Measurements from ENCODE around the gene KARS1.
"Not testable (repeated sequence)": the region's sequence is repeated elsewhere in the genome, so short reads cannot be mapped to it uniquely, and the experiment has no call there.

The KARS1 gene

DNA sequence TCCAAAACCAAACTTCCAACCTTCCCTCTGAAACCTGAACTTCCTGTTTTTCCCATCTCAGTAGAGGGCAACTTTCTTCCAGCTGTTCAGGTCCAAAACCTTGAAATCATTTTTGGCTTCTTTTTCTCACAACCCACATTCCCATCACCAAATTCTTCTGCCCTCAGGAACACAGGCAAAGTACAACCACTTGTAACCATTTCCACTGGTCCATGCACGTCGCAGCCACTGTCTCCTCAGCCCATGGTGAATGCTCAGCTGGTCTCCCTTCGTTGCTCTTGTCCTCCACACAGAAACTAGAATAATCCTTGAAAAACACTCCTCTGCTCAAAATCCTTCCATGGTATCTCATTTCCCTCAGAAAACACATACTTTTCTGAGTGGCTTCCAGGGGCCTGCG is 20.7 kb downstream of the KARS1 start:
- no peak for DNase-seq (ENCODE audit: low read depth in 3 of 3, low spot score in 1 of 3)

DNA sequence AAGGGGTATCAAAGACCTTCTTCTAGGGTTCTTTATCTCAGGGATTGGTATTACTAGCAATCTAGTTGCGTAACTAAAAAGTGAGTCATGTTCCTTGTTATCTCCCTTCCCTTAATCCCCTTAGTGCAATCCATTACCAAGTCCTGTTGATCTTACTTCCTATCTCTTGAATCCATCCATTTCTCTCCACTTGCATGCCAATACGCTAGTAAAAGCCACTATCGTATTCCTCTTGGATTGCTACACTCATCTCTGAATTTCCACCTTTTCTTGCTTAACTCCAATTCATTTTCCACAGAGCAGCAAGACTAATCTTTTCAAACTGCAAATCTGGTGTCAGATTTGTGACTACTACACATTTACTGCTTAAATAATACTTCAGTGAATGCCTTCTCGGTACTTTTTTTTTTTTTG is 22.5 kb downstream of the KARS1 start:
- no peak for DNase-seq (ENCODE audit: low read depth in 3 of 3, low spot score in 1 of 3)

DNA sequence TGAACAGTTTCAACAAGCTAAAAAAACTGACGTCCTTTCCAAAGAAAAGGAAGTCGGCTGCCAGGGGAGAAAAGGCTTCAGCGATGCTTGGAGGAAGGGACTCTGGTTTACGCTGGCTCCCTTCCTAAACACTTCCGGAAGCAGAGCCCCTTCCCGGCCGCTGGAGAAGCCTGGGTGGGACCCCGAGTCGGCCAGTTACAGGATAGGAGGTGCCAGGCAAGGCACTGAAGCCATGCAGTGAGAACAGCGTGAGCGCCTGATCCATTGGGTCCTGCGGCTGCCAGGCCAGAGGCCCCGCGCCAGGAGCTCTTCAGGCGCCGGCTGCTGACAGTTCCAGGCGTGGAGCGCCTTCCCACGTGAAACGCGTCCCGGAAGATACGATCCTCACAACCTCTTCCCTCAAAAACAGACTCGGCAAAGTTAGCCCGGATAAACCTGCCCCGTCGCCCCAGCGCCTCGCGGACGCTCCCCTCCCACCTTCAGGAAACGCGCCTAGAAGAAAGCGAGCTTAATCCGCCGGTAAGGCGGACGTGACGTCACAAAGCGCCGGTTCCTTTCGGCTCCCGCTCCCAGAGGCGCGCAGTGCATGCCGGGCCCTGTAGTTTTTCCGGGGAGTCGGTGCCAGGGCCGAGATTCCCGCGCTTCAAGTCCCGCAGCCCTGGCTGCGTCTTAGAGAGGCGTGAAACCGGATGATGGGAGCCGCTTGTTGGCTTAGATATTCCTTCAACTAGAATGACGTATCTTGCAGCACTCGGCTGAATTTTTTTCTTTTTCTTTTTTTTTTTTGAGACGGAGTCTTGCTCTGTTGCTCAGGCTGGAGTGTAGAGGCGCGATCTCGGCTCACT is 24.5 kb downstream of the KARS1 start, which contains the start of gene ADAT1:
TSS of gene ADAT1 (minus strand) at position 521 of the 845 bp plus-strand sequence. CDS start 2,482 bp downstream, outside the sequence.
- DNase-seq (ENCODE audit: low read depth in 3 of 3, low spot score in 1 of 3) = peak; percentile 87 to 90 (median 90)

DNA sequence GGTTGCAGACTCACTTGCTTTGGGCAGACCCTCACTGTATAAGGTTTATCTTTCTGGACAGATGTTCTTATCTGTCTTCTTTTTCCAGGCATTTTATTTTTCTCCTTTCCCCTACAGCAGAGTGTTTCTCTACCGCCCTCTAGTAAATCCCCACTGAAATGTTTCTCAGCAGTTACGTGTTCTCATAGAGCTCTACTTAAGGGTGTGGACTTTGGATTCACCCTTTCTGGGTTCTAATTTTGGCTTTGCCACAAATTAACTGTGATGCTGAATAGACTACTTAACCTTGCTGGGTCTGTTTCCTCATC is 26.3 kb downstream of the KARS1 start:
- DNase-seq (ENCODE audit: low read depth in 3 of 3, low spot score in 1 of 3) = no peak

DNA sequence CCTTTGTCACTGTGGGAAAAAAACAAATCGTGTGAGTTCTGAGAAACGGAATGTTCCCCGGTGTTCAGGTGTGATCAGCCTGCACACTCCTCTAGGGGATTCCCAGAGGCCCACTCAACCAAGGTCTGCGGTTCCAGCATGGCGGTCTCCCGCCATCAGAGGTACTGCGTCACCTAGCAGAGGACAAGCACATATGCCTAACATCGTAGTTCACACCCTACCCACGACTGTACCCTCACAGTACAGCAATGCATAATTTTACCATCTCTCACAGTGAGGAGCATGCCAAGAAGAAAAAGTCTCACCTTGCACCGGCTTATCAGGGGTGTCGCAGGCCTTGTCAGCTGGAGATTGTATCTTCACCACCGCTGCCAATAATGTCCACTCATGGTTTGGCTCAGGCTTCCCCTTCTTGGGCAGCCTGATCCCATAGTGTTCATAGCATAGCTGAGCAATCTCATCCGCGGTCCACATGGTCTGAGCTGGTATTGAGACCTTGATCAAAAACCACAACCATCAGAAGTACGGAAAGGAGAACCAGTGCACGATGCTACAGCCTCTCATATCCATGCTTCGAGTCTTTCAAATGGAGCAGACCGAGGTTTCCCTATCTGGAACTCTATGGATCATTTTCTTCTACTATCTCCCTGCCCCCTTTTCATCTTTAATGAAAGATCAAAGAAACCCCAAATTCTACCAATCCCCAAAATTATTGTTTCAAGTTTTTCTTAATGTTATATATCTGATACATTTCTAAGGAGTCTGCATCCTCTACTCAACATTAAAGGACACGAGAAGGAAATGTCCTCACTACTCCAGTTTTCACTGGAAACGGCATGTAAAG is 26.9 kb downstream of the KARS1 start:
- no peak for DNase-seq (ENCODE audit: low read depth in 3 of 3, low spot score in 1 of 3)

DNA sequence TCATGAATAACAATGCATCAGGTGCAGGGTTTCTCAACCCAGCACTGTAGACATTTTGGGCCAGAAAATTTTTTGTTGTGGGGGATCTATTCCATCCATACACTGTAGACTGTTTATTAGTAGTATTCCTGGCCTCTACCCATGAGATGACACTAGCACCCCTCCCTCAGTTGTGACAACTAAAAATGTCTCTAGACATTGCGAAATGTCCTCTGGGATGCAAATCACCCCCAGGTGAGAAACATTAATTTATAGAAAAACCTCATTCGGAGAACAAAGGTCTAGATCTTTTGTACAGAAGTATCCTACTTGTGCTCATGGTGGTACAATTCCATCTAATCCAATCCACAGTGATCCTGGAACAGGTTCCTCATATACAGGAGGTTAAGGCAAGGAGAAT is 28.7 kb downstream of the KARS1 start:
- DNase-seq (ENCODE audit: low read depth in 3 of 3, low spot score in 1 of 3) = no peak

DNA sequence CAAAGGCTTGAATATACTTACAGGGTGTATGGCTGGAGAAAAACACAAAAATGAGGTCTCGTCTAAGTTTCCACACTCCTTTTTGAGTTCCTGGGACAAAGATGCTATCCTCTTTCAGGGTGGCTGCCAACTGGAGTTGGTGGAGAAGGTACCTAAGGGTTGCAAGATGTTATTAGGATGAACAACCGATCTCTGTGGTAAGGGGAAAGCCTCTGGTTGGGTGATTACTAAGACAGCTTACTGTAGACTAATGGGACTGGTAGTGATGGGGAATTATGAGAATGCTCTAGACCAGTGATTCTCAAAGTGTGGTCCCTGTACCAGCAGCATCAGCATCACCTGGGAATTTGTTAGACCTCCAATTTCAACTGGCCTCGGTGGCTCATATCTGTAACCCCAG is 30.3 kb downstream of the KARS1 start:
- DNase-seq (ENCODE audit: low read depth in 3 of 3, low spot score in 1 of 3) = no peak

DNA sequence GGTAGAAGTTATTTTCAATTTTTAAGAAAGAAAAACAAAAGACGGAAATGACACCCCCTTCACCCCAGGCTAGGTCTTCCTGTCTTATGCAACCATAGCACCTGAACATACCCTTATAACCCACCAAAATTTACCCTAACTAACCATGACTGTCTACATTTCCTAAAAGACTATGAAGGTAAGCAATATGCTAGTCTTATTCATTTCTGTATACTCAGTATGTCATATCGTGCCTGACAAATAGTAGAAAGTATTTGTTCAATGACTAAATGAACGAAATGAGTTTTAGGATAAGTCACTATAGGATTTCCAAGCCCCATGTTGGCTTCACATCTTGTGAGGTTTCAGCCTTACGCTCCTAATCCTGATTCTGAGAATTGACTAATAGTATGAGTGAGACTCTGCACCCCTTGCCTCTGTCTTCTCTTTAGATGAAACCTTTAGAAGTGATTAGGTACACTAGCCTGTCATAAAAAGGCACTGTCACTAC is 30.9 kb downstream of the KARS1 start:
- no peak for DNase-seq (ENCODE audit: low read depth in 3 of 3, low spot score in 1 of 3)

DNA sequence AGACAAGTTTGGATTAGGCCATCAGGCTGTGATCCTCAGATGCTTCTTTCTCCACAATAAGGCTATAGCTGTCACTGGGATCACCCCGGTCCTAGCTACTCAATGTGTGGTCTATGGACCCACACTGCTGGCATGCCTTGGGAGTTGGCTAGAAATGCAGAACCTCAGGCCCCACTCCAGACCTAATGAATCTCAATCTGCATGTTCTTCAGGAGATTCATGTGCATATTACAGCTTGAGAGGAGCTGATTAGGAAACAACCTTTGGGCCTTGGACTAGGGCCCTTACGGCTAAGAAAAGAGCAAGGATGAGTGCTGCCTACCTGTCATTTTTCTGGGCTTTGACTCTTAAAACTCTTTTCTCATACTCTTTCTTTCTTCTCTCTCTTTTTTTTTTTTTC is 31.8 kb downstream of the KARS1 start:
- DNase-seq (ENCODE audit: low read depth in 3 of 3, low spot score in 1 of 3) = no peak

DNA sequence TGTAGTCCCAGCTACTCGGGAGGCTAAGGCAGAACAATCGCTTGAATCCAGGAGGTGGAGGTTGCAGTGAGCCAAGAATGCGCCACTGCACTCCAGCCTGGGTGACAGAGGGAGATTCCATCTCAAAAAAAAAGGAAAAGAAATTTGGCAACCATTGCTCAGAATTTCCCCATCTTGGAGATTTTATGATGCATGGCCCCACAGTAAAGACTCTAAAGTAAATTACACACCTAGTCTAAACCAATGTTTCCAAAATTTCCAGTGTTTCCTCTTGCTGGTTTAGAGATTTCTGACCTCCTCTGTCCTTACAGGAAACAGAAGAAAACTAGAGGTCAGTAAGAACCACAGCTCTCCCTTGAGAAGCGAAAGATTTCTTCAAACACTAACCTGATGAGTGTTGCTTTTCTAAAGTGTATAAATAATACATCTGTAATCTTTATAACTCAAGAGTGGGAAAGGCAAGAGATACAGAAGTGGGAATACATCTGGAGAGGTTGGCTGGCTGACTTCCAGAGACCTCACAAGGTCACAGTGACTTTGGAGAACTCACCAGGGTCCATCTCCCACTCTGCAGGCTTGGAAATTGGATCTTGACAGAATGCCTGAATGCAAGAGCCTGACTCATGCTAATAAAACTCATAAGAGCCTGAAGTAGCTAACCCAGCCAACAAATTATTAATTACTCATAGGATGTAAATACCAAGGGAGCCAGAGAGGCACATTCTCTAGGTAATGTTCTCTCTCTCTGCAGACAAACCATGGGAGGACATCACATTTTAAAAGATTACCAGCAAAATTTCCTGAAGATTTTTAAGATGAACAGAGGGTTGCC is 33.2 kb downstream of the KARS1 start:
- no peak for DNase-seq (ENCODE audit: low read depth in 3 of 3, low spot score in 1 of 3)

DNA sequence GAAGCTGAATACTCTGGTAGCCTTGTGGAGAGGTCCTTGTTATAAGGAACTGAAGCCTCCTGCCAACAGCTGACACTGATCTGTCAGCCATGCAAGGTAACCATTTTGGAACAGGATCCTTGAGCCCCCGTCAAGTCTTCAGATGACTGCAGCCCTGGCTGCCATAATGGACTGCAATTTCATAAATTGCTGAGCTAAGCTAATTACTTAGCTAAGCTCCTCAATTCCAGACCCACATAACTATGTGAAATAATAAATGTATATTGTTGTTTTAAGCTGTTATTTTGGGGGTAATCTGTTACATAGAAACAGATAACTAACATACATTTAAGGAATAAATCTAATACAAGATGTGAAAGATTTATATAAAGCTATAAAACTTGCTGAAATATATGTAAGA is 41.0 kb downstream of the KARS1 start:
- no peak for DNase-seq (ENCODE audit: low read depth in 3 of 3, low spot score in 1 of 3)

DNA sequence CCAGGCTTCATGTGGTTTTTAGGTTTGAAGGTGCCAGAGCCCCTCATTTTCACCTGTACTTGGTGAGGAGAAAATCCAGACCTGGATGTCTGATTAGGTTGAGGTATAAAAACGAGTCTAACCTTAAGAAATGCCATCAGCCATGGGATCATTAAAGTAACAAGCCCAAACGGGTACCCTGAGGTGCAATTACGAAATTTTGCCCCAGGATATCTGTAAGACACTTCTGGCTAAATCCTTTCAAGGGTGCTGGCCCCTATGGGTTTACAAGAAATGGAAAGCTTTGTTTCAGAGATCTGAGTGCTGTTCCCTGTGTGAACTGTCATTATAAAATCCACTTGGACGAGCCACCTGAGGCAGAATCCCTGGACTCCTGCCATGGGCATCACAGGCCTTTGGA is 44.2 kb downstream of the KARS1 start:
- no peak for DNase-seq (ENCODE audit: low read depth in 3 of 3, low spot score in 1 of 3)

DNA sequence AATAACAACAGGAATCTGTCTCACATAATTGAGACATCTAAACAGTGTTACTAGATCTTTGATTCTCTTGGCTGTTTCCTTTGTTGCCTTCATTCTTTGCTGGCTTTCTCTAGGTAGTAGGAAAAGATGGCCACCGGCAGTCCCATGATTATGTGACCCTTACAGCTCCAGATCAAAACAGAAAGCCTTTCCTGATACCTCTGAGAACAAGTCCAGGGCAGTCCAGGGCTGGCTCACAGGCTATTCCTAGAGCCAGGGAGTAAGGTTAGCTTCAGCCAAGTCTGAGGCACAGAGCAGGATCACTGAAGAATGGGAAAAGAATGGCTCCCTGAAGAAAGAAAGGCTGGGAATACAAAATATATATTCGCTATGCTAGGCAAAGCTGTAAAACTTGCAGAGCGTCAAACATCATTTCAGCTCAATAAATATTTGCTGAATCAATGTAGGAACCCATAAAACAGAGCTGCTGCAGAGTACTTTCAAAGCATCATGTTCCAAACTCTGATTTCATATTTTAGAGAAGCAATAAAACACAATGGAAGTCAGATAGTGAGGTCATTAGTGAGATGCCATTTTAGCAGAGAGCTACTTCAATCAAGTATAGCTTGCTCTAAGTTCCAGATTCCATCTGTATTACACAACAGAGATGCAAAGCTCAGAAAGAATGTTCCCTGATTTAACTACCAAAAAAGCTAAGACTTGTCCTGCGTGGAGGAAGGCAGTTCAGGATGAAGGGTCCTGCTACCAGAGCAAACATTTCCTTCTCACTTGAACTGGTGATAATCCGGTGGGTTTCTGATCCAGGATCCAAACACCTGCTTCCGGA is 47.8 kb downstream of the KARS1 start:
- no peak for DNase-seq (ENCODE audit: low read depth in 3 of 3, low spot score in 1 of 3)

DNA sequence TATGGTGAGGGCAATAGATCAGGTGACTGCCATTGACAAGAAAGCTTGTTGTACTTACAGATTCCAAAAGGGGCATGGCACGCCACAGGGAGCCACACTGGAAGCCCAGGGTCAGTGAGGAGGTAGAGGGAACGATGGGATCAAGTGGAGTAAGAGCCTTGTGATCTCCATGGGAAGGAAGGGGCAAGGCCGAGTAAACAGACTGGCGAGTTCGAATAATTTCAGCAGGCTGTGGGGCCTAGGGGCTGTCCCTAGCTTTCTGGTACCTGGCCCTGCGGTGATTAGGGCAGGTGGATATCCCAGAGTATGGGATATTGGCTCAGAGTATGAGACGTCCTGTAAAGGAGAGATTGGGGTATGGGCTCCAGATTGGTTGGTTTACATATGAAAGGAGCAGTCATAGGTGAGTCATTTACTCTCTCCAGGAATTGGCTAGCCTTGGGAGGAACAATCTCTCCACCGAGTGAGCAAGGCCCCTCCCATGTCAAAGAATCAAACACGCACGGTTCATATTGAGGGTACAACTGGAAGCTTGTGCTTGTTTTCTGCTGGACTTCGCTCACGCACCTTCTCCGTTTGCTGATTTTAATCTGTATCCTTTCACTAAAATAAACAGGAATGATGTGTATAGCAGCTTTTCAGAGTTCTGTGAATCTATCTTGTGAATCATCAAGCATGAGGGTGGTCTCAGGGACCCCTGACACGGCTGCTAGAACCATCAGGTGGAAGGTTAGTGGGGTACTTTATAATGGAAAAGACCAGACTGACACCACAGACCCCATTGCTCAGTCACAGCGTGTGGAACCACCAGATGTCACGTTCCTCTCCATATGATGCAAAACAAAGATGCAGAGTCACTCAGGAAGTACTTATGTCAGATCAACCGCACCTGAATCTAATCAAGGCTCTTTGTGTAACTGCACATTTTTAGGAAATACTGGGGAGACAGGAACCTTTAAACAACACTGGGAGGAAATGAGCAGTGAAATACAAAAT is 53.3 kb downstream of the KARS1 start:
- no peak for DNase-seq (ENCODE audit: low read depth in 3 of 3, low spot score in 1 of 3)

DNA sequence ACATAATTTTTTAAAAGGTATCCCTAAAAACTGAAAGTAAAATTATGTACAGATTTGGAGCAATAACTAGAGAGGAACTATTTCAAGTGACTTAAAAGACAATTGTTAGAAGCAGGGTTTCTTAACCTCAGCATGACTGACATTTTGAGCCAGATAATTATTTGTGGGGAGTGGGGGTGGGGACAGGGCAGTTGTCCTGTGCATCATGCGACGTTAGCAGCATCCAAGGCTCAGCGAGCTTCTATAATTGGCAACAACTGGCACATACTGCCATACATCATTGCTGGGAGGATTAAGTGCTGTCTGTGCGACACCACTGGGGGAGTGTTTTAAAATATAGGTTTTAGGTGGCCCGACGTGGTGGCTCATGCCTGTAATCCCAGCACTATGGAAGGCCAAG is 54.2 kb downstream of the KARS1 start:
- no peak for DNase-seq (ENCODE audit: low read depth in 3 of 3, low spot score in 1 of 3)

DNA sequence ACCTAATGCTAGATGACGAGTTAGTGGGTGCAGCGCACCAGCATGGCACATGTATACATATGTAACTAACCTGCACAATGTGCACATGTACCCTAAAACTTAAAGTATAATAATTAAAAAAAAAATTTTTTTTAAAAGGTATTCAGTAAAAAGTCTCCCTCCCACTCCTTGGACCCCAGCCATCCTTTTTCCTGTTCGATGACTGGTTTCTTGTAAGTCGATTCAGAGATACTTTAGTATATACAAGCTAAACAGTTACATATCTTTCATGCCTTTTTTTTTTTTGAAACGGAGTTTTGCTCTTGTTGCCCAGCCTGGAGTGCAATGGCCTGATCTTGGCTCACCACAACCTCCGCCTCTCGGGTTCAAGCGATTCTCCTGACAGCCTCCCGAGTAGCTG is 55.5 kb downstream of the KARS1 start:
- not testable (repeated sequence) for DNase-seq (ENCODE audit: low read depth in 3 of 3, low spot score in 1 of 3)

DNA sequence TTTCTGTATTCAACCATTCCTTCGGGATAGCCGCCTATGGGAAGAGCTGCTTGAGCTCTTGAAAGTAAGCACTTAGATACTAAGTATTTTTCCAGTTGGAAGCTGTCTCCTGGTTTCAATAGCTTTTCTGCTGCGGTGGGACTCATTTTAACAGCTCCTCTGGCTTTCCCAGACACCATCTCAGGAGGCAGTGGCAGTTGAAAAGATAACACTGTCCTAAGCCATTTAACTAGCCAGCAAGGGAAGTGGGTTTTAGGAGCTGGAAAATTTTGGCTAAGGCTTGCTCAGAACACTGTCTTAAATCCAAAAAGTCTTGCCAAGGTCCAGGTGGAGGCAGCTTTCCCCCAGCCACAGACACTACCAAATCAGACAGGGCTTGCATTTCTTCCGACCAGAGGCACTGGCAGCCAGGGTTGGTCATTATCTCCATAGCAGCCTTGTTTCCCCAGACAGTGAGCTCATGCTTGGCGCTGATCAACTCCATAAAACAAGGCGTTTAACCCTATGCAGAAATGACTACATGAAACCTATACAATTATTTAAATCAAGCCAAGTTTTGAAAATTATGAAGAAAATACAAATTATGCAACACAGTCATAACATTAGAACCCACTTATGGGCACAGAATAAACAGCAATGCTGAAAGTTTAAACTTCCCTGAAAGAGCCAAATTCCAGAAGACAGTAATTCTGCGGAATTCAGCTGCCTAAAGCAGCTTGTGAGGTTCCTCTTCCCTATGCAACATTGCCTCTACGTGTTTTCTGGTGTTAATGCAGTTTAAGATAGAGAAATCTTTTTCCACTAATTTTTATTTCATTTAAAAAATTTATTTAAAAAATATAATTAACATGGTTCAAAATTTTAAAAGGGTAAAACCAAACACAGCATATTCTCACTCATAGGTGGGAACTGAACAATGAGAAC is 56.3 kb downstream of the KARS1 start:
- DNase-seq (ENCODE audit: low read depth in 3 of 3, low spot score in 1 of 3) = no peak

DNA sequence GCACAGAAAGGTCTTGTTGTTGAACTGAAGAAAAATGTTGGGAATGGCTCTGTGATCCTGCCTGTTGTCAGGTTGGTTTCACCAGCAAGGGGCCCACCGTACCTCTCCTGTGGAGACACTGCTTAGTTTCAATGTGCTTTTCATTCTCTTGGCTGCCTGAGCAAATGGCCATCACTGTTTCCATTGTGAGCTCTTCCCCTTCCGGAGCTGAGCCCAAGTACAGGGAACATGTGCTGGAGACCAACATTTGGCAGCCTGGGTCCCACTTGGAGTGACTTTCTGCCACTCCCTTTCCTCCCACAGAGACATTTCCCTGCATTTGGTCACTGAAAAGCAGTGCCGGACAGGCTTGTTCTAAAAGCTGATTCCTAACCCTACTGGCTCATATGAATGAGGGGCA is 58.2 kb downstream of the KARS1 start:
- no peak for DNase-seq (ENCODE audit: low read depth in 3 of 3, low spot score in 1 of 3)
